Loucy (cell line): ENCODE data around the gene SRRM4.

Experiments used
- EZH2phosphoT487 ChIP-seq: fragments of 200-600 bp; IDR thresholded peaks from 2 replicates; pipeline ENCODE4 v1.6.1; 2018; ENCODE audit warnings: antibody characterized with exemption, mild to moderate bottlenecking, moderate library complexity, borderline replicate concordance
- TF ChIP-seq, protein P1 (sequence below): fragments of 200-600 bp; sonication (generic); conservative IDR thresholded peaks from 2 replicates; pipeline ENCODE4 v1.5.1; 2014; ENCODE audit warnings: mild to moderate bottlenecking, antibody characterized with exemption, low read length

DNA sequence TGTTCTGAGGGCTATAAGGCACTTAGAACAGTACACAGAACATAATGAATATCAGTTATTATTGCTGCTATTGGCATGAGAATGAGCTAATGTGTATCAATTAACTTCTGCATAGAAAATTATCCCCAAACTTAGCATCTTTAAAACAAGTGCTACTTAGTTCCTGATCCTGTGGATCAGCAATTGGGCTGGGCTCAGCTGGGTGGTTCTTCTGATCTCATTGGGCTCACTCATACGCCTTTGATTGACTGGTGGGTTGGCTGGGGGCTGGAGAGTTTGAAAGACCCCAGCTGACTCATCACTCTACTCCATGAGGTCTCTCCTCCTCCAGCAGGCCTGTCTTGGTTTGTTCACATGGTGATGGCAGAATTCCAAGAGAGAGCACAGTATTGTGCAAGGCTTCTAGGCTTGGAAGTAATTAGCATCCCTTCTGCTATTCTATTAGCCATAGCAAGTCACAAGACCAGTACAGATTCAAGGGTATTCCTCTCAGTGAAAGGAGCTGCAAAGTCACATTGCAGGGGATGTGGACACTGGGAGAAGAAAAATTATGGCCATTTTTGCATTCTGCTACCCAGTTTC lies 170.2 kb downstream of the SRRM4 start:
- TF ChIP-seq, protein P1, sequence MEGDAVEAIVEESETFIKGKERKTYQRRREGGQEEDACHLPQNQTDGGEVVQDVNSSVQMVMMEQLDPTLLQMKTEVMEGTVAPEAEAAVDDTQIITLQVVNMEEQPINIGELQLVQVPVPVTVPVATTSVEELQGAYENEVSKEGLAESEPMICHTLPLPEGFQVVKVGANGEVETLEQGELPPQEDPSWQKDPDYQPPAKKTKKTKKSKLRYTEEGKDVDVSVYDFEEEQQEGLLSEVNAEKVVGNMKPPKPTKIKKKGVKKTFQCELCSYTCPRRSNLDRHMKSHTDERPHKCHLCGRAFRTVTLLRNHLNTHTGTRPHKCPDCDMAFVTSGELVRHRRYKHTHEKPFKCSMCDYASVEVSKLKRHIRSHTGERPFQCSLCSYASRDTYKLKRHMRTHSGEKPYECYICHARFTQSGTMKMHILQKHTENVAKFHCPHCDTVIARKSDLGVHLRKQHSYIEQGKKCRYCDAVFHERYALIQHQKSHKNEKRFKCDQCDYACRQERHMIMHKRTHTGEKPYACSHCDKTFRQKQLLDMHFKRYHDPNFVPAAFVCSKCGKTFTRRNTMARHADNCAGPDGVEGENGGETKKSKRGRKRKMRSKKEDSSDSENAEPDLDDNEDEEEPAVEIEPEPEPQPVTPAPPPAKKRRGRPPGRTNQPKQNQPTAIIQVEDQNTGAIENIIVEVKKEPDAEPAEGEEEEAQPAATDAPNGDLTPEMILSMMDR: no peak
- no peak for TF ChIP-seq EZH2phosphoT487
